GM21526 (cell line): ENCODE data around the gene PCDHGB5.
A peak's percentile ranks its signal among the peaks of the same experiment; 100 is the strongest.
"Not testable (repeated sequence)": the region's sequence is repeated elsewhere in the genome, so short reads cannot be mapped to it uniquely, and the experiment has no call there.

Source experiments
- ATAC-seq: cut with Tn5 transposase; IDR thresholded peaks from one replicate; pipeline ENCODE4 v1.9.1; 2021; ENCODE audit warnings: moderate library complexity; ENCODE audit not compliant: unreplicated experiment, low FRiP score

Gene PCDHGB5

DNA sequence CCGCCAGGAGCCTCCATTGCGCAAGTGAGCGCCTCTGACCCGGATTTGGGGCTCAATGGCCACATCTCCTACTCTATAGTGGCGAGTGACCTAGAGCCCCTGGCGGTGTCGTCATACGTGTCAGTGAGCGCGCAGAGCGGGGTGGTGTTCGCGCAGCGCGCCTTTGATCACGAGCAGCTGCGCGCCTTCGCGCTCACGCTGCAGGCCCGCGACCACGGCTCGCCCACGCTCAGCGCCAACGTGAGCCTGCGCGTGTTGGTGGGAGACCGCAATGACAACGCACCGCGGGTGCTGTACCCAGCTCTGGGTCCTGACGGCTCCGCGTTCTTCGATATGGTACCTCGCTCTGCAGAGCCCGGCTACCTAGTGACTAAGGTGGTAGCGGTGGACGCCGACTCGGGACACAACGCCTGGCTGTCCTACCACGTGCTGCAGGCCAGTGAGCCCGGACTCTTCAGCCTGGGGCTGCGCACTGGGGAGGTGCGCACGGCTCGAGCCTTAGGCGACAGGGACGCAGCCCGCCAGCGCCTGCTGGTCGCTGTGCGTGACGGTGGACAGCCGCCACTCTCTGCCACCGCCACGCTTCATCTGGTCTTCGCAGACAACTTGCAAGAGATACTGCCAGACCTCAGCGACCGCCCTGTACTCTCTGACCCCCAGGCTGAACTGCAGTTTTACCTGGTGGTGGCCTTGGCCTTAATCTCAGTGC, 12.0 kb downstream of the PCDHGB5 start:
- no peak for ATAC-seq

DNA sequence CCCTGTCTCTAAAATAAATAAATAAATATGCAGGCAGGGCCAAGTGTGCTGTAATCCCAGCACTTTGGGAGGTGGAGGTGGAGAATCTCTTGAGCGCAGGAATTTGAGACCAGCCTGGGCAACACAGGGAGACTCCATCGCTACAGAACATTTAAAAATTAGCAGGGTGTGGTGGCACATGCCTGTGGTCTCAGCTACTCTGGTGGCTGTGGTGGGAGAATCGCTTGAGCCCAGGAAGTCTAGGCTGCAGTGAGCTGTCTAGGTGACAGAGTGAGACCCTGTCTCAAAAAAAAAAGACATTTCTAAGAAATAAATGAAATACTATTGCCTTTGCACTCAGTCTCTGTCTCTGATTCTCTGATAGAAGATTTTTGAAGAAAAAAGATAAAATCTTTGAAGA, 13.8 kb downstream of the PCDHGB5 start:
- ATAC-seq, result no peak

DNA sequence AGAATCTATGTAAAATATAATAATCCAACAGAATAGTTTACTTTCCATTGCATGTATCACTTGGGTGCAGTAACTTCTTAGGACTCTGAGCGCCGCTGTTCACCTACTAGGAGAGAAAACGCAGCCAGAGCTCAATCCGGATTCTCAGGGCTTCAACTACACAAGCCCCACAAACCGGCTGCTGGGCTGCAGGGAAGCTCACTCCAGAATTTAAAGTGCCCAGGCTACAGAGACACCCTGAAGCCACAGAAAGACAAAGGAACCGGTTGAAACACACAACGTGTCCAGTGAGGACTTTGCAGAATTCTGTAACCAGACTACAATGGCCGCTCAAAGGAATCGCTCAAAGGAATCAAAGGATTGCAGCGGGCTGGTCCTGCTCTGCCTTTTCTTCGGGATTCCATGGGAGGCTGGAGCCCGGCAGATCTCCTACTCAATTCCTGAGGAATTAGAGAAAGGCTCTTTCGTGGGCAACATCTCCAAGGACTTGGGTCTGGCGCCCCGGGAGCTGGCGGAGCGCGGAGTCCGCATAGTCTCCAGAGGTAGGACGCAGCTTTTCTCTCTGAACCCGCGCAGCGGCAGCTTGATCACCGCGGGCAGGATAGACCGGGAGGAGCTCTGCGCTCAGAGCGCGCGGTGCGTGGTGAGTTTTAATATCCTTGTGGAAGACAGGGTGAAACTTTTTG, 15.2 kb downstream of the PCDHGB5 start, which contains the start of gene PCDHGA10:
Gene PCDHGA10 (plus strand): TSS at position 134 of the 686 bp plus-strand sequence. CDS start 189 bp downstream, at position 323.
- ATAC-seq, result peak; percentile 84

DNA sequence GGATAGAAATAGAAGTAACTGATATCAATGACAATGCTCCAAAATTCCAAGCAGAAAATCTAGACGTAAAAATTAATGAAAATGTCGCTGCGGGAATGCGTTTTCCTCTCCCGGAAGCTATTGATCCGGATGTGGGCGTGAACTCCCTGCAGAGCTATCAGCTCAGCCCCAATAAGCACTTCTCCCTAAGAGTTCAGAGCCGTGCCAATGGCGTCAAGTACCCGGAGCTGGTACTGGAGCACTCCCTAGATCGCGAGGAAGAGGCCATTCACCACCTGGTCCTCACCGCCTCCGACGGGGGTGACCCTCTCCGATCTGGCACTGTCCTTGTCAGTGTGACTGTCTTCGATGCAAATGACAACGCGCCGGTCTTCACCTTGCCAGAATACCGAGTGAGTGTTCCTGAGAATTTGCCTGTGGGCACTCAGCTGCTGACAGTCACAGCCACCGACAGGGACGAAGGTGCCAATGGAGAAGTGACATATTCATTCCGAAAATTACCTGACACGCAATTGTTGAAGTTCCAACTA, 15.9 kb downstream of the PCDHGB5 start:
- no peak for ATAC-seq

DNA sequence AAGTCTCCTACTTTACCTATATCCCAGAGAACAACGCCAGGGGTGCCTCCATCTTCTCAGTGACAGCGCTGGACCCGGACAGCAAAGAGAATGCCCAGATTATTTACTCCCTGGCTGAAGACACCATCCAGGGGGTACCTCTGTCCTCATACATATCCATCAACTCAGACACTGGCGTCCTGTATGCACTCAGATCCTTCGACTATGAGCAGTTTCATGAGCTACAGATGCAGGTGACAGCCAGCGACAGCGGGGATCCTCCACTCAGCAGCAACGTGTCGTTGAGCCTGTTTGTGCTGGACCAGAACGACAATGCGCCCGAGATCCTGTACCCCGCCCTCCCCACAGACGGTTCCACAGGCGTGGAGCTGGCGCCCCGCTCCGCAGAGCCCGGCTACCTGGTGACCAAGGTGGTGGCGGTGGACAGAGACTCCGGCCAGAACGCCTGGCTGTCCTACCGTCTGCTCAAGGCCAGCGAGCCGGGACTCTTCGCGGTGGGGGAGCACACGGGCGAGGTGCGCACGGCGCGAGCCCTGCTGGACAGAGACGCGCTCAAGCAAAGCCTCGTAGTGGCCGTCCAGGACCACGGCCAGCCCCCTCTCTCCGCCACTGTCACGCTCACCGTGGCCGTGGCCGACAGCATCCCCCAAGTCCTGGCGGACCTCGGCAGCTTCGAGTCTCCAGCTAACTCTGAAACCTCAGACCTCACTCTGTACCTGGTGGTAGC, 17.0 kb downstream of the PCDHGB5 start:
- ATAC-seq, result not testable (repeated sequence)

DNA sequence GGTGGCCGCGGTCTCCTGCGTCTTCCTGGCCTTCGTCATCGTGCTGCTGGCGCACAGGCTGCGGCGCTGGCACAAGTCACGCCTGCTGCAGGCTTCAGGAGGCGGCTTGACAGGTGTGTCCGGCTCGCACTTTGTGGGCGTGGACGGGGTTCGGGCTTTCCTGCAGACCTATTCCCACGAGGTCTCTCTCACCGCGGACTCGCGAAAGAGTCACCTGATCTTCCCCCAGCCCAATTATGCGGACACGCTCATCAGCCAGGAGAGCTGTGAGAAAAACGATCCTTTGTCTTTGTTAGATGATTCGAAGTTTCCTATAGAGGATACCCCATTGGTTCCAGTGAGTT, 17.5 kb downstream of the PCDHGB5 start:
- ATAC-seq, result not testable (repeated sequence)

DNA sequence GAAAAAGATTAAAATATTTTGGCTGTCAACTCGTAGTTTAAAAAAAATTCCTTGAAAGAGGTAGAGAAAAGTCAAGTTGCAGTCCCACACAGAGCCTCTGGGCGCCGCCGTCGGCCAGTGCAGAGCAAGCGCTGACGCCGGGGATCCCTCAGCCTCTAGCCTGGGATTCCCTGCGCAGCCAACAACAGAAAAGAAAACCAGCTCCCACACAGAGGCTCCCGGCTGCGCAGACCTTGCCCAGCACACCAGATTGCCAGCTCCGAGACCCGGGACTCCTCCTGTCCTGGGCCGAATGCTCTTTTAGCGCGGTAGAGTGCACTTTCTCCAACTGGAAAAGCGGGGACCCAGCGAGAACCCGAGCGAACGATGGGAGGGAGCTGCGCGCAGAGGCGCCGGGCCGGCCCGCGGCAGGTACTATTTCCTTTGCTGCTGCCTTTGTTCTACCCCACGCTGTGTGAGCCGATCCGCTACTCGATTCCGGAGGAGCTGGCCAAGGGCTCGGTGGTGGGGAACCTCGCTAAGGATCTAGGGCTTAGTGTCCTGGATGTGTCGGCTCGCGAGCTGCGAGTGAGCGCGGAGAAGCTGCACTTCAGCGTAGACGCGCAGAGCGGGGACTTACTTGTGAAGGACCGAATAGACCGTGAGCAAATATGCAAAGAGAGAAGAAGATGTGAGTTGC, 19.9 kb downstream of the PCDHGB5 start, which contains the start of gene PCDHGB7:
Gene PCDHGB7 (plus strand): TSS at position 184 of the 679 bp plus-strand sequence. CDS start 183 bp downstream, at position 367.
- ATAC-seq, result peak; percentile 38

DNA sequence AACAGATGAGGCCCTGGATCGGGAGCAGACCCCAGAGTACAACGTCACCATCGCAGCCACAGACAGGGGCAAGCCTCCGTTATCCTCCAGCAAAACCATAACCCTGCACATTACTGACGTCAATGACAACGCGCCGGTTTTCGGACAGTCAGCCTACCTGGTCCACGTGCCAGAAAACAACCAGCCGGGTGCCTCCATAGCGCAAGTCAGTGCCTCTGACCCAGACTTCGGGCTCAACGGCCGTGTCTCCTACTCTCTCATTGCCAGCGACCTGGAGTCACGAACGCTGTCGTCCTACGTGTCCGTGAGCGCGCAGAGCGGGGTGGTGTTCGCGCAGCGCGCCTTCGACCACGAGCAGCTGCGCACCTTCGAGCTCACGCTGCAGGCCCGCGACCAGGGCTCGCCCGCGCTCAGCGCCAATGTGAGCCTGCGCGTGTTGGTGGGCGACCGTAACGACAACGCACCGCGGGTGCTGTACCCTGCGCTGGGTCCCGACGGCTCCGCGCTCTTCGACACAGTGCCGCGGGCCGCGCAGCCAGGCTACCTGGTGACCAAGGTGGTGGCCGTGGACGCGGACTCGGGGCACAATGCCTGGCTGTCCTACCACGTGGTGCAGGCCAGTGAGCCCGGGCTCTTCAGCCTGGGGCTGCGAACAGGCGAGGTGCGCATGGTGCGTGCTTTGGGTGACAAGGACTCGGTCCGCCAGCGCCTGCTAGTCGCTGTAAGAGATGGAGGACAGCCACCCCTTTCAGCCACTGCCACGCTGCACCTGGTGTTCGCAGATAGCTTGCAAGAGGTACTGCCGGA, 21.5 kb downstream of the PCDHGB5 start:
- ATAC-seq, result no peak

DNA sequence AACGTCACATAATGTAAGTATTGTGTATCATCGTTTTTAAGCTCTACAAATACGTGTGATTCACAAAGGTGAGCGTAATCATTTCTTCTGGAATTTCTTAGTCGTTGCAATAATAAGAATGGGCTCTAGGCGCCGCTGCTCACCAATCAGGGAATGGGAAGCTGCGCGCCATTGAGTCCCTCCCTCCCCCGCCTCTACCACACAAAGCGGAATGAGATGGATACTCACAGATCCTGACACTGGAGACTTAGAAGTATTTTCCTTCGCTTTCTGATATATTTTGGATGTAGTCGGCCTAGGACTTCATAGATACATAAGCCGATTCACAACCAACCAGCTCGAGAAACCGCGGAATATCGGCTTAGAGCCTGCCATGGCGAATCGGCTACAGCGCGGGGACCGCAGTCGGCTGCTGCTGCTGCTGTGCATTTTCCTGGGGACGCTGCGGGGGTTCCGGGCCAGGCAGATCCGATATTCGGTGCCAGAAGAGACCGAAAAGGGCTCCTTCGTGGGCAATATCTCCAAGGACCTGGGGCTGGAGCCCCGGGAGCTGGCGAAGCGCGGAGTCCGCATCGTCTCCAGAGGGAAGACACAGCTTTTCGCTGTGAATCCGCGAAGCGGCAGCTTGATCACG, 23.2 kb downstream of the PCDHGB5 start, which contains the start of gene PCDHGA11:
Gene PCDHGA11 (plus strand): TSS at position 197 of the 634 bp plus-strand sequence. CDS start 177 bp downstream, at position 374.
- peak; percentile 69 for ATAC-seq

DNA sequence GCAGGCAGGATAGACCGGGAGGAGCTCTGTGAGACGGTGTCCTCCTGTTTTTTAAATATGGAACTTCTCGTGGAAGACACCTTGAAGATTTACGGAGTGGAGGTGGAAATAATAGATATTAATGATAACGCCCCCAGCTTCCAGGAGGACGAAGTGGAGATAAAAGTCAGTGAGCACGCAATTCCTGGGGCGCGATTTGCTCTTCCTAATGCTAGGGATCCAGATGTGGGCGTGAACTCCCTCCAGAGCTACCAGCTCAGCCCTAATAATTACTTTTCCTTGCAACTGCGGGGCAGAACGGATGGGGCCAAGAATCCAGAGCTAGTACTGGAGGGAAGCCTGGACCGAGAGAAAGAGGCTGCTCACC, 23.7 kb downstream of the PCDHGB5 start:
- no peak for ATAC-seq

DNA sequence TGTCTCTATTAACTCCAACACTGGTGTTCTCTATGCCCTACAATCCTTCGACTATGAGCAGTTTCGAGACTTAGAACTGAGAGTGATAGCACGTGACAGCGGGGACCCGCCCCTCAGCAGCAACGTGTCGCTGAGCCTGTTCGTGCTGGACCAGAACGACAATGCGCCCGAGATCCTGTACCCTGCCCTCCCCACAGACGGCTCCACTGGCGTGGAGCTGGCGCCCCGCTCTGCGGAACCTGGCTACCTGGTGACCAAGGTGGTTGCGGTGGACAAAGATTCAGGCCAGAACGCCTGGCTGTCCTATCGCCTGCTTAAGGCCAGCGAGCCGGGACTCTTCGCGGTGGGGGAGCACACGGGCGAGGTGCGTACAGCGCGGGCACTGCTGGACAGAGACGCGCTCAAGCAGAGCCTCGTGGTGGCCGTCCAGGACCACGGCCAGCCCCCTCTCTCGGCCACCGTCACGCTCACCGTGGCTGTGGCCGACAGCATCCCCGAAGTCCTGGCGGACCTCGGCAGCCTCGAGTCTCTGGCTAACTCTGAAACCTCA, 25.1 kb downstream of the PCDHGB5 start:
- no peak for ATAC-seq

DNA sequence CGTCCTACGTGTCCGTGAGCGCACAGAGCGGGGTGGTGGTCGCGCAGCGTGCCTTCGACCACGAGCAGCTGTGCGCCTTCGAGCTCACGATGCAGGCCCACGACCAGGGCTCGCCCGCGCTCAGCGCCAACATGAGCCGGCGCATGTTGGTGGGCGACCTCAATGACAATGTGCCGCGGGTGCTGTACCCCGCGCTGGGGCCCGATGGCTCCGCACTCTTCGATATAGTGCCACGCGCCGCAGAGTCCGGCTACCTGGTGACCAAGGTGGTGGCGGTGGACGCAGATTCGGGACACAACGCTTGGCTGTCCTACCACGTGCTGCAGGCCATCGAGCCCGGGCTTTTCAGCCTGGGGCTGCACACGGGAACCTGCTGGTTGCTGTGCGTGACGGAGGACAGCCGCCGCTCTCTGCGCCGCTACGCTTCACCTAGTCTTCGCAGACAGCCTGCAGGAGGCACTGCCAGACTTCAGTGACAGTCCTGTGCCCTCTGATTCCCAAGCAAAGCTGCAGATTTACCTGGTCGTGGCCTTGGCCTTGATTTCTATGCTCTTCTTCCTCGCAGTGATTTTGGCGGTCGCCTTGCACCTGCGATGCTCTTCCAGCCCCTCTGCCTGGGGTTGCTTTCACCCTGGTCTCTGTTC, 30.2 kb downstream of the PCDHGB5 start:
- no peak for ATAC-seq

DNA sequence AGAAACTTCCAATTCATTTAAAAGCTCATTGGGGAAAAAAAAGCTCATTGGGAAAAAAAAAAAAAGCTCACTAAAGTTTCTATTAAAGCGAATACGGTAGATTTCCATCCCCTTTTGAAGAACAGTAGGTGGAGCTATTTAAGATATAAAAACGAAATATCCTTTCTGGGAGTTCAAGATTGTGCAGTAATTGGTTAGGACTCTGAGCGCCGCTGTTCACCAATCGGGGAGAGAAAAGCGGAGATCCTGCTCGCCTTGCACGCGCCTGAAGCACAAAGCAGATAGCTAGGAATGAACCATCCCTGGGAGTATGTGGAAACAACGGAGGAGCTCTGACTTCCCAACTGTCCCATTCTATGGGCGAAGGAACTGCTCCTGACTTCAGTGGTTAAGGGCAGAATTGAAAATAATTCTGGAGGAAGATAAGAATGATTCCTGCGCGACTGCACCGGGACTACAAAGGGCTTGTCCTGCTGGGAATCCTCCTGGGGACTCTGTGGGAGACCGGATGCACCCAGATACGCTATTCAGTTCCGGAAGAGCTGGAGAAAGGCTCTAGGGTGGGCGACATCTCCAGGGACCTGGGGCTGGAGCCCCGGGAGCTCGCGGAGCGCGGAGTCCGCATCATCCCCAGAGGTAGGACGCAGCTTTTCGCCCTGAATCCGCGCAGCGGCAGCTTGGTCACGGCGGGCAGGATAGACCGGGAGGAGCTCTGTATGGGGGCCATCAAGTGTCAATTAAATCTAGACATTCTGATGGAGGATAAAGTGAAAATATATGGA, 32.8 kb downstream of the PCDHGB5 start, which contains the start of gene PCDHGA12:
Gene PCDHGA12 (plus strand): TSS at position 176 of the 782 bp plus-strand sequence. CDS start 253 bp downstream, at position 429.
- peak; percentile 90 for ATAC-seq

DNA sequence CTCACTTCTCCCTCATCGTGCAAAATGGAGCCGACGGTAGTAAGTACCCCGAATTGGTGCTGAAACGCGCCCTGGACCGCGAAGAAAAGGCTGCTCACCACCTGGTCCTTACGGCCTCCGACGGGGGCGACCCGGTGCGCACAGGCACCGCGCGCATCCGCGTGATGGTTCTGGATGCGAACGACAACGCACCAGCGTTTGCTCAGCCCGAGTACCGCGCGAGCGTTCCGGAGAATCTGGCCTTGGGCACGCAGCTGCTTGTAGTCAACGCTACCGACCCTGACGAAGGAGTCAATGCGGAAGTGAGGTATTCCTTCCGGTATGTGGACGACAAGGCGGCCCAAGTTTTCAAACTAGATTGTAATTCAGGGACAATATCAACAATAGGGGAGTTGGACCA, 33.5 kb downstream of the PCDHGB5 start:
- ATAC-seq, result no peak

DNA sequence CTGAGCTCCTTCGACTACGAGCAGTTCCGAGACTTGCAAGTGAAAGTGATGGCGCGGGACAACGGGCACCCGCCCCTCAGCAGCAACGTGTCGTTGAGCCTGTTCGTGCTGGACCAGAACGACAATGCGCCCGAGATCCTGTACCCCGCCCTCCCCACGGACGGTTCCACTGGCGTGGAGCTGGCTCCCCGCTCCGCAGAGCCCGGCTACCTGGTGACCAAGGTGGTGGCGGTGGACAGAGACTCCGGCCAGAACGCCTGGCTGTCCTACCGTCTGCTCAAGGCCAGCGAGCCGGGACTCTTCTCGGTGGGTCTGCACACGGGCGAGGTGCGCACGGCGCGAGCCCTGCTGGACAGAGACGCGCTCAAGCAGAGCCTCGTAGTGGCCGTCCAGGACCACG, 34.6 kb downstream of the PCDHGB5 start:
- ATAC-seq, result not testable (repeated sequence)

DNA sequence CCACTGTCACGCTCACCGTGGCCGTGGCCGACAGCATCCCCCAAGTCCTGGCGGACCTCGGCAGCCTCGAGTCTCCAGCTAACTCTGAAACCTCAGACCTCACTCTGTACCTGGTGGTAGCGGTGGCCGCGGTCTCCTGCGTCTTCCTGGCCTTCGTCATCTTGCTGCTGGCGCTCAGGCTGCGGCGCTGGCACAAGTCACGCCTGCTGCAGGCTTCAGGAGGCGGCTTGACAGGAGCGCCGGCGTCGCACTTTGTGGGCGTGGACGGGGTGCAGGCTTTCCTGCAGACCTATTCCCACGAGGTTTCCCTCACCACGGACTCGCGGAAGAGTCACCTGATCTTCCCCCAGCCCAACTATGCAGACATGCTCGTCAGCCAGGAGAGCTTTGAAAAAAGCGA, 35.0 kb downstream of the PCDHGB5 start:
- ATAC-seq, result not testable (repeated sequence)

DNA sequence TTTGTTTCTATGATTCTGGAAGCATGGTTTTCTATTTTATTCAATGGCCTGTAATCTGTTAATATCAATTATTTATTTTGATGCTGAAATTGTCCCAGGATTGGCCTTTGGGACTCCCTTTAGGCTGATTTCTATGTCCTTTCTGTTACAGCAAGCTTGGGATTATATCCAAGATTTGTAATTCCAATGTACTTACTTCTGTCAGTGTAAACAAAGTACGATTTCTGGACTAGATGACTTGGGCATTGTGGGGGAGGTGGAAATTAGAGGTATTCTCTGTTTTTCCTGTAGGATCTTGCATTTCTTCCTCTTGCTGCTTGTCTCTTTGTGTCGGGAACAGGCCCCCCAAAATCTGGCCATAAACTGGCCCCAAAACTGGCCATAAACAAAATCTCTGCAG, 36.3 kb downstream of the PCDHGB5 start:
- ATAC-seq, result no peak
